ENCODE results near the gene MAP1LC3B.

MAP1LC3B gene

DNA sequence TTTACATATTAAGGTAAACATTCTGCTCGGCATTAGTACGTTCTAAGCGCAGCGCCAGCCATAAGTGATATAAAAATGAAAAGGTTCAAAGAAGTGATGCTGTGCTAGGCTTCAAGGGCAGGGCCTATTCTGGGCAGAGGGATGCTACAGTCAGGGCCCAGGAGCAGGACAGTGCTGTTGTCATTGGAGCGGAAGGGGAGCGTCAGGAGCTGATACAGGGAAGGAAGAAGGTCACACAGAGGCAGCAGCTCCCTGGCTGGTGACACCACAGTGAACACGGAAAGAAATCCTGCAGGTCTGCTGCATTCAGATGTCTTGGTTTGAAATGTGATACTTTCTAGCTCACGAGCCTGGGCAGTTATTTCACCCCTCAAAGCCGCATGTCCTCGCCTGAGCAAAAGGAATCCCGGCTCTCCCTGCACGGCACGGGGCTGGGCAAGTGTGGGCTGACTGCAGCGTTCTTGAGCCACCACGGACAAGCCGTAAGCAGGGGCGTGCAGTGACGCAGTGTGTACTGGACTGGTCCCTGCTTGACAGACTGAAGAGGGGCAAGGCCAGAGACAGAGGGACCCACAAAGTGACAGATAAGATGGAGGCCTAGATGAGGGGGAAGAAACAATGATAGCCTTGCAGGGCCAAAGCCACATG lies 59.6 kb downstream of the MAP1LC3B start:
- TF ChIP-seq, protein P1, sequence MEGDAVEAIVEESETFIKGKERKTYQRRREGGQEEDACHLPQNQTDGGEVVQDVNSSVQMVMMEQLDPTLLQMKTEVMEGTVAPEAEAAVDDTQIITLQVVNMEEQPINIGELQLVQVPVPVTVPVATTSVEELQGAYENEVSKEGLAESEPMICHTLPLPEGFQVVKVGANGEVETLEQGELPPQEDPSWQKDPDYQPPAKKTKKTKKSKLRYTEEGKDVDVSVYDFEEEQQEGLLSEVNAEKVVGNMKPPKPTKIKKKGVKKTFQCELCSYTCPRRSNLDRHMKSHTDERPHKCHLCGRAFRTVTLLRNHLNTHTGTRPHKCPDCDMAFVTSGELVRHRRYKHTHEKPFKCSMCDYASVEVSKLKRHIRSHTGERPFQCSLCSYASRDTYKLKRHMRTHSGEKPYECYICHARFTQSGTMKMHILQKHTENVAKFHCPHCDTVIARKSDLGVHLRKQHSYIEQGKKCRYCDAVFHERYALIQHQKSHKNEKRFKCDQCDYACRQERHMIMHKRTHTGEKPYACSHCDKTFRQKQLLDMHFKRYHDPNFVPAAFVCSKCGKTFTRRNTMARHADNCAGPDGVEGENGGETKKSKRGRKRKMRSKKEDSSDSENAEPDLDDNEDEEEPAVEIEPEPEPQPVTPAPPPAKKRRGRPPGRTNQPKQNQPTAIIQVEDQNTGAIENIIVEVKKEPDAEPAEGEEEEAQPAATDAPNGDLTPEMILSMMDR (IDR thresholded peaks at IDR 0.05; ENCODE audit: control insufficient read depth, insufficient read depth, low read depth, low read length, missing control alignments) = no peak

DNA sequence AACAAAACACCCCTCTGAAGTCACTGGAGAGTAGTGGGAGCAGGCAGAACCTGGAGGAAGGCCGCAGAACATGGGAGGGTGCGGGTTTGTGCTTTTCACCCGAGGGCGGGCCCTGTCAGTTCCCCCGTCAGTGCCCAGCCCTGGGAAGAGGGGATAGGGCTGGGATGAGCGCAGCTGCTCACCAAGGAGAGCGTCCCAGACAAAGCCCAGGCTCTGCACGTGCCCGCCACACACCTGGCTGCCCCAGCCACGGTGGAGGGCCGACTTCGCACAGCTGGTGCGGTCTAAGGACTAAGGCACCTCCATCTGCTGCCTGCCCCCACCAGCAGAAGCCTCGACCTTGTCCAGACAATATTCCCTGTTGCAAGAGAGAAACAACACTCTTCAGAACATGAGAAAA lies 61.2 kb downstream of the MAP1LC3B start:
- DNase-seq (ENCODE audit: low read depth) = no peak
- TF ChIP-seq, protein P1 (IDR thresholded peaks at IDR 0.05; ENCODE audit: control insufficient read depth, insufficient read depth, low read depth, low read length, missing control alignments) = no peak
- H3K4me3 ChIP-seq (ENCODE audit: control insufficient read depth, low read depth, low read length) = no peak overlapping the region

More for the DNA sequence above, 59.6 kb downstream of the MAP1LC3B start:
- DNase-seq (ENCODE audit: low read depth) = no peak
- no peak overlapping the region for H3K4me3 ChIP-seq (ENCODE audit: control insufficient read depth, low read depth, low read length)

Measured in AG09309 (cell line).